Mononuclear cell (primary cell): Measurements from ENCODE around the gene FMO3. TPM values are rescaled to one million over a fixed set of nuclear protein-coding genes. Genes with fewer than 3 reads are reported as not detected.

Source experiments
- H3K27me3 ChIP-seq: 2 replicates; pipeline ENCODE4 v1.6.0; 2011; ENCODE audit warnings: low read length, control low read depth; ENCODE audit not compliant: insufficient read depth
- H3K4me1 ChIP-seq: 2 replicates; pipeline ENCODE4 v1.5.1; 2011; ENCODE audit warnings: mild to moderate bottlenecking, low read length, control low read depth; ENCODE audit not compliant: insufficient read depth
- H3K4me3 ChIP-seq: 2 replicates; pipeline ENCODE4 v1.5.1; 2011; ENCODE audit warnings: mild to moderate bottlenecking, low read length, moderate library complexity
- H3K9me3 ChIP-seq: 2 replicates; pipeline ENCODE4 v1.5.1; 2011; ENCODE audit warnings: low read depth, mild to moderate bottlenecking, control low read depth, low read length
- total RNA-seq: library from RNA; depleted of rRNA; stranded (reverse); fragments of >200 nt; gene quantifications from one replicate; pipeline ENCODE4 v1.2.3, GENCODE V29; 2012

The FMO3 gene
- total RNA-seq, 1 donor: not detected

DNA sequence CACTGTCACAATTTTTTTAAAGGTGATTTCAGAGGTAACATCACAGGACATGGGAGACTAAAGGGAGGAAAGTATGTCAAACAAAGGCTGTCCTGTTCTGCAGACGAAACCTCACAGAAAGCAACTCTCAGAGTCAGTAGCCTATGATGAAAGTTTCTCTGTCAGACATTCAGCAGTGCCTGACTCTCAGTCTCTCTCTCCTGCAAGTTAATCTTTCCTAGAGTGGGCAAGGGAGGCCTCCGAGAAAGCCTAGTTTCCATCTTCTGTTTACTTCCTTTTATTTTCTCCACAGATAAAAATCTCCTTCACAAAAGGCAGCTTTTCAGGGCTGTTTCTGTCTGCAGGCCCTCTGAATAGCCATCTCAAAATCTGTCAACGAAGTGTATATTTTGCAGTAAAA, 69.5 kb downstream of the FMO3 start:
- Histone ChIP-seq H3K4me1 (no peaks in the 10 kb centered on the region), H3K4me3 (no peak overlapping the region), H3K9me3 (no peaks in the 10 kb centered on the region), H3K27me3 (no peaks in the 10 kb centered on the region)

- H3K4me3 ChIP-seq: no peak overlapping the region
- no peaks in the 10 kb centered on the region for H3K9me3 ChIP-seq
- H3K4me1 ChIP-seq: no peaks in the 10 kb centered on the region
- no peaks in the 10 kb centered on the region for H3K27me3 ChIP-seq
Observed at GRCh38 chr1:171160639-171161354, 70.1 kb downstream of the FMO3 start.

DNA sequence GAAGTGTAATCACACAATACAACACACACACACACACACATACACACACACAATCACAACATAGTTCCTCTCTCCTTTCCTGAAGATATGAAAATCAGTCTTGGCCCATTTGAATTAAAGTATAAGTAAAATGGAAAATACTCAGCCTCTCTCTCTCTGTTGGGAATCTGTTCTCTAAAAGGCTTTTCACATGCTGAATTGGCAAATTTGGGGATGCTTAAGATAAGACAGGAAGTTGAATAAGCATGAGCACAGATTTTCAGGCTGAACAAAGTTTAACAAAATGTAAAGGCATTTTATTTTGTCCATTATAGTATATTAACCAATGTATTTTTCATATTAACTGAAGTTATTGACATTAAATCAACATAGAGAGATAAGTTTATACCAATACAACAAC, 70.7 kb downstream of the FMO3 start:
- Histone ChIP-seq H3K27me3 (no peaks in the 10 kb centered on the region), H3K4me1 (no peaks in the 10 kb centered on the region), H3K9me3 (no peaks in the 10 kb centered on the region), H3K4me3 (no peak overlapping the region)

GRCh38 chr1:171166361-171166760, 75.7 kb downstream of the FMO3 start:
- Histone ChIP-seq H3K9me3 (no peaks in the 10 kb centered on the region), H3K4me3 (no peak overlapping the region), H3K4me1 (no peaks in the 10 kb centered on the region), H3K27me3 (no peaks in the 10 kb centered on the region)

Other genes with a start within 250 kb of the FMO3 start
- gene MROH9, start 155.4 kb upstream of the FMO3 start, total RNA-seq: under 0.01 TPM
- gene FMO2, start 94.4 kb downstream of the FMO3 start, total RNA-seq: not detected
- gene FMO1, start 157.6 kb downstream of the FMO3 start, total RNA-seq: not detected
- 1.6 TPM for gene FMO4, start 223.3 kb downstream of the FMO3 start, total RNA-seq